Omental fat pad (tissue), 4 donors: ENCODE data around the gene ANXA4. TPM values are rescaled to one million over a fixed set of nuclear protein-coding genes. Genes with fewer than 3 reads are reported as not detected.
A peak's percentile ranks its signal among the peaks of the same experiment; 100 is the strongest.

Source experiments
- ATAC-seq: fragments of 150-250 bp; one replicate; pipeline ENCODE4 v1.9.1; 2016; ENCODE audit warnings: mild to moderate bottlenecking, moderate library complexity; ENCODE audit not compliant: low FRiP score
- DNase-seq: peaks from one replicate; pipeline ENCODE4 v3.0.0-alpha.2; 2019; ENCODE audit warnings: low spot score
- total RNA-seq, 4 donors: library from RNA; depleted of rRNA; stranded (reverse); fragments of >200 nt; gene quantifications; one replicate each; pipeline ENCODE4 v1.1.0, GENCODE V29; 2016
- TF ChIP-seq, protein P1 (sequence below), 3 donors: fragments of 450-650 bp; IDR thresholded peaks; one replicate each; pipeline ENCODE4 v1.5.1; 2016 to 2017; ENCODE audit warnings: antibody characterized with exemption in 3 of 3, mild to moderate bottlenecking in 3 of 3, moderate library complexity in 2 of 3

The ANXA4 gene
- total RNA-seq, 4 donors from 2014 or later: 36.6 to 52.3 (median 40.7) TPM

DNA sequence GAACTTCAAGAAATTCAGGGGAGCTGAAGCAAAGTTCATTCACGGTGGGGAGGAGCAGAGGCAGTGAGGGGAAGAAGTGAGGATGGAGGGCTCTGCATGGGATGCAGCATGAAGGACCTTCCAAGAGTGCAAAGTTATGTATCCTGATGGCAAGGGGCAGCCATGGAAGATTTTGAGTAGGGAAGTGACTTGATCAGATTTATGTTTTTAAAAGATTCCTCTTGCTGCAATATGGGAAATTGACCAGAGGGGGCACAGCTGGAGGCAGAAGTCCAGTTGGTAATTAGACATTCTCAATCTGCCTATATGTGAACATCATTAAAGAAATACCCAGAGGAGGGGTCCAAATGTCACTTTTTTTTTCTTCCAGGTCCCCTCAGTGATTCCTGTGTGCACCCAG, 21.5 kb upstream of the ANXA4 start:
- no peak for DNase-seq
- TF ChIP-seq, protein P1, sequence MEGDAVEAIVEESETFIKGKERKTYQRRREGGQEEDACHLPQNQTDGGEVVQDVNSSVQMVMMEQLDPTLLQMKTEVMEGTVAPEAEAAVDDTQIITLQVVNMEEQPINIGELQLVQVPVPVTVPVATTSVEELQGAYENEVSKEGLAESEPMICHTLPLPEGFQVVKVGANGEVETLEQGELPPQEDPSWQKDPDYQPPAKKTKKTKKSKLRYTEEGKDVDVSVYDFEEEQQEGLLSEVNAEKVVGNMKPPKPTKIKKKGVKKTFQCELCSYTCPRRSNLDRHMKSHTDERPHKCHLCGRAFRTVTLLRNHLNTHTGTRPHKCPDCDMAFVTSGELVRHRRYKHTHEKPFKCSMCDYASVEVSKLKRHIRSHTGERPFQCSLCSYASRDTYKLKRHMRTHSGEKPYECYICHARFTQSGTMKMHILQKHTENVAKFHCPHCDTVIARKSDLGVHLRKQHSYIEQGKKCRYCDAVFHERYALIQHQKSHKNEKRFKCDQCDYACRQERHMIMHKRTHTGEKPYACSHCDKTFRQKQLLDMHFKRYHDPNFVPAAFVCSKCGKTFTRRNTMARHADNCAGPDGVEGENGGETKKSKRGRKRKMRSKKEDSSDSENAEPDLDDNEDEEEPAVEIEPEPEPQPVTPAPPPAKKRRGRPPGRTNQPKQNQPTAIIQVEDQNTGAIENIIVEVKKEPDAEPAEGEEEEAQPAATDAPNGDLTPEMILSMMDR (IDR thresholded peaks at IDR 0.05): no peak
- no peak for ATAC-seq

DNA sequence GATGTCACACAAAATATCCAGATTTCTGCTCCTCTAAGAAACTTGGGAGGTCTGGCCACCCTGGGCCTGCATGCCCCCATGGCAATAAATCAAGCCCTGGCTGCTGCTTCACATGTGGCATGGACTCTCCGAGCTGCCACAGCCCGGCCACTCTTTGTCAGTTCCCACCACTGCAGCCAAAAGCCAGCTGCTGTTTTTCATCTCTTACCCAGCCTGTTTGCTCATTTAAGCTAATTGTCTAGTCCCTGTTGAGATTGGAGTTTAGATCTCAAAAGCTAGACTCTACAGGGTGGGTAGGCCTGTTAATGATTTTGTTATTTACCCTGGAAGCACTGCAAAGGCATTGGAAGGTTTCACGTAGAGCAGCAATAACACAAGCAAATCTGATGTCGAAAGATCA, 20.9 kb upstream of the ANXA4 start:
- ATAC-seq (no peak), DNase-seq (no peak)
- TF ChIP-seq, protein P1 (IDR thresholded peaks at IDR 0.05): no peak

DNA sequence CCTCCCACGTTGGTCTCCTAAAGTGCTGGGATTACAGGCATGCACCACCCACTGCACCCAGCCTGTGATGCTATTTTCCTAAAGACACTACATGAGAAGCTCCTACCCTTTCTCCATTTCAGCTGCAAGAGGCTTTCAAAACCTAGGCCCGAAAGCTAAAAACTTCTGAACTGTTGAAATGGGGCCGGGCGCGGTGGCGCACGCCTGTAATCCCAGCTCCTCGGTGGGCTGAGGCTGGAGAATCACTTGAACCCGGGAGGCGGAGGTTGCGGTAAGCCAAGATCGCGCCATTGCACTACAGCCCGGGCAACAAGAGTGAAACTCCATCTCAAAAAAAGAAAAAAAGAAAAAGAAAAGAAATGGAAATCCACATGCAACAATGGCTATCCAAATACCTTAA, 18.1 kb upstream of the ANXA4 start:
- ATAC-seq (no peak), DNase-seq (no peak)
- TF ChIP-seq, protein P1 (IDR thresholded peaks at IDR 0.05): no peak

DNA sequence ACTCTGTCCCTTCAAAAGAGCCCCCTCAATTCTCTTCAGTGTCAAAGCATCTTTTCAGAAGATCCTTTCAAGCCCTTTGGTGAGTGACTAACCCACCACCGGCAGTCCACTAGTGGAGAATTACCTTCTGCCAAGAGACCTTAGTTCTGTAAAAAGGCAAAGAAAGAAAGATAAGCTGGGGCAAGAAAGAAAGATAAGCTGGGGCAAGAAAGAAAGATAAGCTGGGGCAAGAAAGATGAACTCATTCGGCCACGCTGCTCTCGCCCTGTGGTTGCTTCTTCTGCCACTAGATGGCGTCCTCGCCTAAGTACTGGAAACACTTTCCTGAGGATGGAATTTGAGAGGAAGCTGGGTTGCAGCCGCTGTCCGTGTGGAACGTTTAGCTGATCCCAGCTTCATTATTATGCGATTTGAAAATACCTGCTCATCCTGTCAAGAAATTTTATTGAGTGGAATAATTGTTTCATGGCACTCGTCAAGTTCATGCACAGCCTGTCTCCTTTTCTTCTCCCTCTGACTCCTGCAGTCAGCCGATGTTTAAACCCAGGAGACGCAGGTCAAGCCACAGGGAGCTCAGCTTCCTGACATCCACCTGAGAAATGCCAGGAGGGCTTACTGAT, 17.3 kb upstream of the ANXA4 start:
- TF ChIP-seq, protein P1 (IDR thresholded peaks at IDR 0.05): peak in 2 of 3 donors; percentile 81 to 95
- ATAC-seq (peak; percentile 85), DNase-seq (peak; percentile 99)

DNA sequence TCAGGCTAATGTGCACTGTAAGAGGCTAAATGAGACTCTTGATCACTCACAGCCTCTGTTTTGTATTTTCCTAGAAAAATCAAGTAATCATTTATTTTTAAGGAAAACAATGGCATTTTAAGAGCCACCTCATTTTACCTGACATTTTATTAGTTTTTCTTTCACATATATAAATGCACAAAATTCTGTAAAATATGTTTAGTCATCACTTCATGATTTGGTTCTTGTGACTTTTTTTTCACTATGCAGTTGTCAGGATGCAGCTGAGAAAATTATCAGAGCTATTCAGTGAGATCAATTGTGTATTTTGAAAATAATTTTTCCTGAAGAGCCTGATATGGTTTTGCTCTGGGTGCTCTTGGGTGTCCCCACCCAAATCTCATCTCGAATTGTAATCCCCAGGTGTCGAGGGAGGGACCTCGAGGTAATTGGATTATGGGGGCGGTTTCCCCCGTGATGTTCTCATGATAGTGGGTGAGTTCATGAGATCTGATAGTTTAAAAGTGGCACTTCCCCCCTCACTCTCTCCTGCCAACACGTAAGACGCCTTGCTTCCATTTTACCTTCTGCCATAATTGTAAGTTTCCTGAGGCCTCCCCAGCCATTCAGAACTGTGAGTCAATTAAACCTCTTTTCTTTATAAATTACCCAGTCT, 16.1 kb upstream of the ANXA4 start:
- no peak for ATAC-seq
- TF ChIP-seq, protein P1 (IDR thresholded peaks at IDR 0.05): no peak
- no peak for DNase-seq

DNA sequence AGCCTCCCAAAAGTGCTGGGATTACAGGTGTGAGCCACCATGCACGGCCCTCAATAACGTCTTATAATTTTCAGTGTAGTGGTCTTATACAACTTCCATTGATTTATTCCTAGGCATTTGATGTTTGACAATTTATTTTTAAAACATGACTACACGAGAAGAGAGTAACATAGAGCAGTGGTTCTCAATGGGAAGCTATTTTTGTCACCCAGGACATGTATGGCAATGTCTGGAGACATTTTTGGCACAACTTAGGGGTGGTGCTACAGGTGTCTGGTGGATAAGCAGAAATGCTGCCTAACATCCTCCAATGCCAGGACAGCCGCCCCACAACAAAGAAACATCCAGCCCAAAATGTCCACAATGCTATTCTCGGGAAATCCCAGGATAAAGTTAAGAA, 12.7 kb upstream of the ANXA4 start:
- TF ChIP-seq, protein P1 (IDR thresholded peaks at IDR 0.05): no peak
- DNase-seq (no peak), ATAC-seq (no peak)

DNA sequence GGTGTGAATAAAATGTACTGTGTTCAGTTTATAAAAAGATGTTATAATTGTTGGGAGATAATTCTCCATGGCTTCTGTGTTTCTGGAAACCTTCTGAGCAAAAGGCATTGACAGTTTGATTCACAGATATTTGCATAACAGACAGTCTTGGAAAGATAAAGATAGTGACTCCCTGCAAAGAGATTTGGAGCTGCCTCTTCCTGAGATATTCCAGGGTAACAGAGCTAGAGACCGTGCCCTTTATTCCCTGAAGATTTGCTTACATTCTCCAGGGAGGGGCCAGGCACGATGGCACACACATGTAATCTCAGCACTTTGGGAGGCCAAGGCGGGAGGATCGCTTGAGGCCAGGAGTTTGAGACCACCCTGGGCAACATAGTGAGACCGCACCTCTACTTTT, 12.2 kb upstream of the ANXA4 start:
- TF ChIP-seq, protein P1 (IDR thresholded peaks at IDR 0.05): no peak
- no peak for DNase-seq
- ATAC-seq: no peak
